Activated naive CD4-positive, alpha-beta T cell treated with anti-CD3 and anti-CD28 coated beads, Interleukin-2, amount 10 ng/mL, durations not matched to agents 7 days and 5 days (primary cell): ENCODE data around the gene IKZF2.

Source experiments
- CTCF ChIA-PET: fragments of 350-600 bp; sonication (Branson Sonifier 250); formaldehyde crosslinking; loops from one replicate; lab custom pipeline; 2021; ENCODE audit warnings: antibody characterized with exemption; lab: Charles Lee
- DNase-seq: peaks from one replicate; pipeline ENCODE4 v3.0.0-alpha.2; 2020
- H3K27ac Mint-ChIP-seq: one replicate; pipeline ENCODE4 v1.8.0; 2021; ENCODE audit warnings: mild to moderate bottlenecking, moderate library complexity, mixed read lengths
- H3K27me3 Mint-ChIP-seq: one replicate; pipeline ENCODE4 v1.8.0; 2021; ENCODE audit warnings: mild to moderate bottlenecking, mixed read lengths
- H3K36me3 Mint-ChIP-seq: one replicate; pipeline ENCODE4 v1.8.0; 2021; ENCODE audit warnings: mixed read lengths
- H3K4me1 Mint-ChIP-seq: one replicate; pipeline ENCODE4 v1.8.0; 2021; ENCODE audit warnings: mixed read lengths
- H3K4me3 Mint-ChIP-seq: one replicate; pipeline ENCODE4 v1.8.0; 2021; ENCODE audit warnings: mild to moderate bottlenecking, moderate library complexity, mixed read lengths
- H3K9me3 Mint-ChIP-seq: one replicate; pipeline ENCODE4 v1.8.0; 2021; ENCODE audit warnings: mixed read lengths

Gene IKZF2

DNA sequence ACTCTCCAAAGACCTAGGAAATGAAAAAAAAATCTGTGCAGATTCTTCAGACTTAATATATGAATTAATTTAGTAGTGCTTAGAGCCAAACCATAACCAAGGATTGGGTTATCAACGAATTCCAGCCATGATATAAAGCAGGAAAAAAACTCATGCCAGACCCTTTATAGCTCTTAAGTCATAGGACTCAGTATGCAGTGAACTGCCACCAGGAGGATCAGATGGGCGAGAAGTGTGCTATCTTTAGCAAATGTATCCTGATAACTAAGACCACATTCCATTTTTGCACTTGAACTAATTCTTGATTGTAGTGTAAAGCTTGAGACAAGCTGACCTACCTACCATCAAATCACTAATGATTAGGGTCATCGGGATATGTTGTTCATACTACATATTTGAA, 178.1 kb downstream of the IKZF2 start:
- Mint-ChIP-seq H3K27ac (no peak overlapping the region), H3K9me3 (no peaks in the 10 kb centered on the region), H3K4me3 (no peak overlapping the region), H3K36me3 (no peaks in the 10 kb centered on the region), H3K4me1 (no peaks in the 10 kb centered on the region), H3K27me3 (no peaks in the 10 kb centered on the region)
- CTCF ChIA-PET = no interaction called here
- no peak for DNase-seq

DNA sequence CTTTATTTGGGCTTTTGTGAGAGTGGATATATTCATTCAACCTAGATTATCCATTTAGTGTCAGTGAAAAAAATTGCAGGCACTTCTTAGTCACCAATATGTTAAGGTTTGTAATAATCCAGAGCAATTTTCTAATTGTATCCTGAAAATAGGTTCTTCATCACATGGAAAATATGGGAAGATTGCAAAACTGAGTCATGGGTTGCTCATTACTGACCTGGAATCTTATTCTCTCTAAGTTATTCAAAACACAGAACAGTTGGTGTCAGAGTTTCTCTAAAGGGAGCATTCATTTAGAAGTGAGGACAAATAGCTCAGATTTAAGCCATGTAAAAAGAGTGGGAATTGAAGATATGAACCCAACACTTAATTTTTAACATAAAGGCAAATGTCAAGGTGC, 181.3 kb downstream of the IKZF2 start:
- Mint-ChIP-seq H3K9me3 (no peaks in the 10 kb centered on the region), H3K36me3 (no peaks in the 10 kb centered on the region), H3K4me1 (no peaks in the 10 kb centered on the region), H3K27ac (no peak overlapping the region), H3K4me3 (no peak overlapping the region), H3K27me3 (no peaks in the 10 kb centered on the region)
- CTCF ChIA-PET = no interaction called here
- DNase-seq = no peak

DNA sequence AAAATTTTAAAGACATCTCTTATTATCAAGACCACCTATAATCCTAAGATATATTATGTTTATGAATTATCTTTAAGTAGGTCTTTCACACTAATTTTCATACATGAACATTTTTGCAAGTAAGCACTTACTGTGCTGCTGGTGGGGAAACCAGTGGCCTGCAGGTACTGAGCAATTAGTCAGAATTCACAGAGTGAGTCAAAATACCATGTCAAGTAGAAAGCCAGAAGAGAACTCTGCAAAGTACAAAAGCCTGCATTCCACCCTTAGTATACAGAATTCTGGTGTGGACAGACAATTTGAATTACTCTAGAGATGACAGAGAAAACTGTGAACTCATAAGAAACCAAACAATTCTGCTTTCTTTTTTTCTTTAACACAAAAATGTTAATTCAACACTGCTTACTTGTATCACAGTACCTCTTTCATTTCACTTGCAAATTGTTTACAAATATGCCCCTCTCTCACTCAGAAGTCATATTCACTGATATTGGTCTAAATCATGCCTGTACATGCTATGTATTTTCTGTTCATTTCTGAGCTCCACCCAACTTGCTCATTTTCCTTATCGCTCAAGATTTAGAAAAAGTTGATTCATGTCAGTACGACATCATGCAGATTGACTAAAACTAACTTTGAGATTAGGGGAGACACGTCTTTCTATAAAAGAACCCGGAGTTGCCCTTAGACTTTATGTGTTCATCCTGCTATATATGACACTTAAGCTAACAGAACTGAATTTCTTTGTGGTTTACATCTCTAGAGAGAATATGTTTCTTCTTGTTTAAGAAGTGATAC, 182.9 kb downstream of the IKZF2 start:
- no peak overlapping the region for H3K27ac Mint-ChIP-seq

DNA sequence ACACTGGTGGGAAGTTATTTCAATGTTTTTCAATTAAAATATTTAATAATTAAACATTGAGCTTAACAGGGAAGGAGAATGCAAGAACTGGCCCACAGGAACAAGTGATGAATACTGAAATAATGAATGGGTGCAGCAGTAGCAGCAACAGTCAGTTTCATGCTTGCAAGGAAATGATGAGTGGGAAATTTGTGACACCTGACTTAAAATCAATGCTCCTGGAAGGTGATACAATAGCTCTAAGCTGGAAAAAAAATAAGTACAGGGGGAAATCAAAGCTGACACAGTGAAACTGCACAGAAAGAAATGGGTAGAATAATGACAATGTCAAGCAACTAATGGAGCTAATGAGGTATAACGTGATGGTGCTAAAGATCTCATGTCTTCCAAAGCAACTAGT, 184.5 kb downstream of the IKZF2 start:
- no peak for DNase-seq
- Mint-ChIP-seq H3K4me1 (no peaks in the 10 kb centered on the region), H3K36me3 (no peaks in the 10 kb centered on the region), H3K9me3 (no peaks in the 10 kb centered on the region), H3K27me3 (no peaks in the 10 kb centered on the region), H3K27ac (no peak overlapping the region), H3K4me3 (no peak overlapping the region)
- CTCF ChIA-PET = no interaction called here

More for the DNA sequence above, 182.9 kb downstream of the IKZF2 start:
- H3K27me3 Mint-ChIP-seq = no peaks in the 10 kb centered on the region
- CTCF ChIA-PET = no interaction called here
- no peaks in the 10 kb centered on the region for H3K36me3 Mint-ChIP-seq
- H3K9me3 Mint-ChIP-seq = no peaks in the 10 kb centered on the region
- no peak overlapping the region for H3K4me3 Mint-ChIP-seq
- DNase-seq = no peak
- H3K4me1 Mint-ChIP-seq = no peaks in the 10 kb centered on the region

DNA sequence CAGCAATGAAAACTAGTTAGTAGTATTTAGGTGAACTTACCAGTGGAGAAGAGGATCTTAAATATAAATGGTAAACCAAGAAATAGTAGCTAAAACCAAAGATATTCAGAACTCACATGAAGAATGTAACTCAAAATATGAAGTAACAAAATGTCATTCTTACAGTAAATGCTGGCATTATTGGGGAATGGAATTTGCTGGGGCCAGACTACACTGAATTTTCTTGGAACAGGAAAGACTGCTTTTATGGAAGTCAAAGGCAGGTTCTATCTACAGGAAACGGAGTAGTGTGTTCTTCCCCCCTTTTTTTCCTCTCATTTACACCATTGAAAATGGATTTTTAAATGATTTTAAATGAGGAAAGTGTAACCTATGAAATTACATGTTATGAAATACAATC, 188.7 kb downstream of the IKZF2 start:
- Mint-ChIP-seq H3K4me3 (no peak overlapping the region), H3K9me3 (peaks cover 2% of the 10 kb centered on the region), H3K4me1 (peaks cover 8% of the 10 kb centered on the region), H3K27me3 (no peaks in the 10 kb centered on the region), H3K27ac (no peak overlapping the region), H3K36me3 (no peaks in the 10 kb centered on the region)
- DNase-seq = no peak
- CTCF ChIA-PET = no interaction called here

DNA sequence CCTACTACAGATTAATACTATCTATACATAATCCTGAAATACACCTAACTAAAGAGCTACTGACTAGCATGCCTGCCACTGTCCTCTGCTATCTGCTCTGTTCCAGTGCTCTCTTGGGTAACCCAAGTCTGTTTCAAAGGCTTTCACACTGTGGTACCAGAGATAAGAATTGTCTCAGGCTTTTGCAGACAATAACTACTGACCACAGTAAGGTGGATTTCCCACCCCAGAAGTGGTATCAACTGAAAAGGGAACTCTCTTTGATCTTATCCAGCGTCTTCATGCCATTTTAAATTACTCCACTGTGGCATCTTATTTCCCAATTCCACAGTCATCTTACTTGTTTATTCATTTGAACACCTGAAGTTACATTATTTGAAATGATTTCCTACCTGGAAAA, 190.2 kb downstream of the IKZF2 start:
- Mint-ChIP-seq H3K36me3 (no peaks in the 10 kb centered on the region), H3K27ac (no peak overlapping the region), H3K27me3 (no peaks in the 10 kb centered on the region), H3K9me3 (peaks cover 2% of the 10 kb centered on the region), H3K4me3 (no peak overlapping the region), H3K4me1 (peaks cover 14% of the 10 kb centered on the region)
- CTCF ChIA-PET = no interaction called here
- no peak for DNase-seq

DNA sequence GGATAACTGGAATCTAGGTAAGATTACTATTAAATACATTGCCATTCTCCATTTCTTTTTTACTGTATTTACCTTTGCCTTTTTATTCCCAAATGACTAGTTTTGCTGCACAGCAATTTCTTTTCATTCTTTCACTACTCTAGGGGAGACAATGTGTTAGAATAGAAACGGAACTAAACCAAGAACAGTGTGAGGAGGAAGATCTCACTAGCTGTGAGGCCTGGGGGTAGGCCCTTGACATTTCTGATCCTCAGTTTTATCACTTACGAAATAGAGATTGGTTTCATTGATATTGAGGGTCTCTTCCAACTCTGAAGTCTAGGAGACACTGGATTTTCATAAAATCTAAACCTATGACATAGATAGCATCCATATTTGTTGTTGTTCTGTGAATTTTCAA, 191.1 kb downstream of the IKZF2 start:
- Mint-ChIP-seq H3K4me1 (peaks cover 15% of the 10 kb centered on the region), H3K4me3 (no peak overlapping the region), H3K36me3 (no peaks in the 10 kb centered on the region), H3K27ac (no peak overlapping the region), H3K27me3 (no peaks in the 10 kb centered on the region), H3K9me3 (peaks cover 2% of the 10 kb centered on the region)
- CTCF ChIA-PET = no interaction called here
- DNase-seq = no peak

DNA sequence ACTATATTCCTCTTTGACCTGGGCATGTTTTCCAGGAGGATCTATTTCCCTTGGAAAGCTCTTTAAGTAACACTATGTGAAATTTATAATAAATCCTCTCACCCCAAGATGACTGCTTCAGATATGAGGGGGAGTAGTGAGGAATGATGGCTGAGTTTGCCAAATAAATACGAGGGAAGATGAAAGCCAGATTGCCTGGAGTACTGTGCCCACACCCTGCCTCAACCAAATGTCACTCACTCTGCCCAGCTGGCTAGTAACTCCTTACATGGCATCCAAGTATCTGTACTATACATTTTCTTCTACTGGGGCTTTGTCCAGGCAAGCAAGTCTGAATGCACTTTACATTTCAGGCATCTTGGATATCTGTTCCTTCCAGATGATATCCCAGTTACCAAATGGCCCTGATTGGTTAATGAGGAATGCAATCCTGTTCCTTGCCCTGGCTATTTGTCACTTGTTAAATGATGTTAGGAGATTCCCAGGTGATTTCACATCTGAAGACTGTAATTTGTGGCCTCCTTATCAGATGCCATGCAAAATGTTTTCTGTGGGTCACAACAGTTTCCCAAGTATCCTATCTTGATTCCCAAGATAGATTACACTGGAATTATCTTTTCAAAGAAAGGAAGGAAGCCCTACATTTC, 191.8 kb downstream of the IKZF2 start:
- Mint-ChIP-seq H3K4me3 (no peak overlapping the region), H3K27ac (no peak overlapping the region), H3K9me3 (peaks cover 2% of the 10 kb centered on the region), H3K4me1 (peaks cover 15% of the 10 kb centered on the region), H3K27me3 (no peaks in the 10 kb centered on the region), H3K36me3 (no peaks in the 10 kb centered on the region)
- no peak for DNase-seq
- CTCF ChIA-PET = no interaction called here

DNA sequence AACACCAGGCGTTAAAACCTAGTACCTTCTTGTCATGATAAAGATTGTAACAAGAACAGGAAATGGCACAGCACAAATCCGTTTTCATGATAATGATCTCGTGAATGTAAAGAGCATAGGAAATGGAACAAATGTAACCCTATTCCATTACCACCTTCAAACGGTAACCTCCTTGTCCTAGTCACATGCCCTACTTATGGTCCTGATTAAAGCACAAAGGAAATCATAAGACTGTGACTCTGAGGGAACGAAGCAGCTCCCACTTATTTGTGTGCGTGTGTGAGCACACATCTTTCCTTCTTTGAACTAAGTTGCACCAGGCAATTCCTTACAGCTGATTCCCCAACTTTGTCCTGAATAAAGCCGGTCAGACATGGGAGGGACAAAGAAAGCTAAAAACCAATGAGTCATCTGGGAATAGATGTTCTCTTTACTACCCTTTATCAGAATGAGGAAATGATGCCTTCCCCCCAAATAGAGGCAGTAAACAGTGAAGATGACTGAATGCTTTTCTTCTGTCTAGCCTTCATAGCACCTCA, 192.6 kb downstream of the IKZF2 start:
- H3K27ac Mint-ChIP-seq = no peak overlapping the region
- no peaks in the 10 kb centered on the region for H3K27me3 Mint-ChIP-seq
- no peaks in the 10 kb centered on the region for H3K36me3 Mint-ChIP-seq
- no peak overlapping the region for H3K4me3 Mint-ChIP-seq
- DNase-seq = no peak
- CTCF ChIA-PET = no interaction called here
- peaks cover 15% of the 10 kb centered on the region for H3K4me1 Mint-ChIP-seq
- peaks cover 2% of the 10 kb centered on the region for H3K9me3 Mint-ChIP-seq

DNA sequence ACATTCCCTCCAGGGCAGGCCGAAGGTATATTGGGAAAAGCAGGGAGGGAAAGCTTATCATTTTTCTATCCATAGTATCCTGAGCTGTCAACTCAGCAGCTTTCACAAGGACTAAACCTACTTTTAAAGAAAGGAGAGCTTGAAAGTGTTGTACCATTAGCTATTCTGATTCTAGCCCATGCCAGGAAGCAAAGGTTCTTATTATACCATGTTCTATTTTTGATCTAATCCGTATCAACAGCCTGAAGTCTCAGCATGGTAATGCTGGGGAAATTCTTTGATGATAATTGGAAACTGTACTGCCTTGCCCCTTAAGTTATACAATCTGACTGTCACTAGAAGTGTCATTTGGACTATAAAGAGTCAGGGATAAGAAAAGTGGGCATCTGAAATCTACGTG, 193.3 kb downstream of the IKZF2 start:
- Mint-ChIP-seq H3K27me3 (no peaks in the 10 kb centered on the region), H3K36me3 (no peaks in the 10 kb centered on the region), H3K9me3 (peaks cover 2% of the 10 kb centered on the region), H3K4me3 (no peak overlapping the region), H3K27ac (no peak overlapping the region), H3K4me1 (peaks cover 15% of the 10 kb centered on the region)
- DNase-seq = no peak
- CTCF ChIA-PET = no interaction called here

DNA sequence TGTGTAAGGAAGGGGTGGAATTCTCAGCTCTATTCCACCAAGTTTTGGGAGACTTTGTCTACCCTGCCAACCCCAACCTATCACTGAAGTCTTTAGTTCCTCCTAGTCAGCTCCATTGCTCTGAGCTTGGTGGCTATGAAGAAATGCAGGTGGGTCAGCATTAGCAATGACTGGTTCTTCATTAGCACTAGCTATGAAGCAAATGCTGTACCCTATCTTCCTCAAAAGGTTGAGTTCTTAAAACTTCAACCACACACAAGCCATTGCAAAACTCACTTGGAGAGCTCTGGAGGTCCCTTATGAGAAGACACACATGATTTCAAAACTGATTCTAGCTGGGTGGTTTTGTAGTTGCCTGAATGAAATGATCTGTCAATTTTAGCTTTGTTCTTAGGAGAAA, 193.8 kb downstream of the IKZF2 start:
- Mint-ChIP-seq H3K36me3 (no peaks in the 10 kb centered on the region), H3K4me3 (no peak overlapping the region), H3K27ac (no peak overlapping the region), H3K9me3 (peaks cover 2% of the 10 kb centered on the region), H3K27me3 (no peaks in the 10 kb centered on the region), H3K4me1 (peaks cover 15% of the 10 kb centered on the region)
- DNase-seq = no peak
- CTCF ChIA-PET = no interaction called here

DNA sequence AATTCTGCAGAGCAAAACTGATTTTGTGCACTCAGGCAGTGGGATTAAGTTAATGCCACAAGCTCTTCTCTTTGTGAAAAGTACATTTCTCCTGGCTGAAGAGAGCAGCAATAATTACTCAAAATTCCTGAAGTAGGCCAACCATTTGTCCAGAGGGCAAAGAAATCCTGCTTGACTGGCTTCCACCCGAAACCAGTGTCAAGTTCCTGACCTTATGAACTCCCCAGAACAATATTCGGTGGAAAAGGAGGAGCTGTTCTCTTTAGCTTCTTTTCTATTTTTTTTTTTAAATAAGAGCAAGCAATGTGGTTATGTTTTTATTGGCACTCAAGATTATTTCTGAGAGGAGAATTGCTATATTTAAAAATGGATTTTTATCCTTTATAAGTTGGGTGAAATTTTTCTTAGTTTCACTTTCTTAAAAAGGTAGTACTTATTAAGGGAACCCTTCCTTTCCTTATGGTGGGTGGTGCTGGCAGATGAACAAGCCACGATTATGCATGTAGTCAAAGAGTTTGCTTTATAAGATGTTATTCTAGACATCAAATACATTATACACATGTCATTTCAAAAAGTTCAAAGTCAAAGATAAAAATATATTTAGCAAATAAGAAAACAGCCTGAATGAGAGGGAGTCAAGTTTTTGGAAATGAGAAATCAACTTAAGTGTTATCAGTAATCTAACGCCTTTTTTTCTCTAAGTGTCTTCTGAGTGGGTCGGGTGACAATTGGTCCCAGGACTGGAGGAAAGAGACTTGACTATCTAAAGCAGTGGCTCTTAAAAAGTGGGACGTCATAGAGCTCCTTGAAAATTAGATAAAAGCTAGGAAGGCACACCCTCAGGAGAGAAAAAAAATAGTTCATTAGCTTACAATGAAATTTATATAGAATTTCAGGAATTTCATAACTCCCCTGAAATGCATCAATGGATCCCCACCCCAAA, 194.5 kb downstream of the IKZF2 start:
- H3K9me3 Mint-ChIP-seq = peaks cover 2% of the 10 kb centered on the region
- H3K36me3 Mint-ChIP-seq = no peaks in the 10 kb centered on the region
- CTCF ChIA-PET = interaction anchor here (0.9 kb wide), 1 partner anchor 41 kb away, joined by 3 read pairs; no protein-coding TSS in a partner anchor
- no peak for DNase-seq
- H3K27me3 Mint-ChIP-seq = no peaks in the 10 kb centered on the region
- H3K4me3 Mint-ChIP-seq = no peak overlapping the region
- no peak overlapping the region for H3K27ac Mint-ChIP-seq
- peaks cover 15% of the 10 kb centered on the region for H3K4me1 Mint-ChIP-seq

DNA sequence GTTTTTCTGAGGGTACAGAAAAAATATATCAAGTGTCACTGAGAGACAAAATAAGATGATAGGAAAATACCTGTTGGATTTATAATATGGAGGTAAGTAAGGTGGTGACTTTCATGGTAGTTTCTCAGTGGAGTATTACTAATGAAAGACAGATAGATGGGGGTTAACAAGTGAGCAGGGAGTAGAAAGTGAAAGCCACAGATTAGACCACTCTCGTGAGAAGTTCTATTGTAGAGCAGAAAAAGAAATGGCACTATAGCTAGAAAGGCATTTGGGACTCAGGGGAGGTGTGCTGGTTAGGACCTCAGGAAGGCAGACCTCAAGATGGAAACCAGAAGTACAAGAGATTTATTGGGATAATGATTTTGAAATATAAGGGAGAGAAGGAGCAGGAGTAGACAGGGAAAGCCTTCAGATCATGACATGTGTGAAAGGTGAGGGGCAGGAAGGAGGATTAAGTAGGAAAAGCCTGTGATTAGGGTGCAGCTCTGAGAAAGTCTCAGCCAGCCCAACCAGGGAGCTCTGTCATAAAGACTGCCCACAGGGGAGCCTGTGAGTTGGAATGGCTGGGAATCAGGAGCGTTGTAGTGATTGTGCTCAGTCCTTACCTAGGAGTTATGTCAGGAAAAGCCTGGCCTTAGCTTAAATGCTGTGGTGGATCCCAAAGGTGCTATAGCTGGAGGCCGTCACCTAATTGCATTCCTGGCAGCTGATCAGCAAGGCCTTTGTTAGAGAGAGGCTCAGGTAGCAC, 198.1 kb downstream of the IKZF2 start:
- H3K4me3 Mint-ChIP-seq = no peak overlapping the region
- H3K27ac Mint-ChIP-seq = no peak overlapping the region
- H3K4me1 Mint-ChIP-seq = peaks cover 9% of the 10 kb centered on the region
- no peaks in the 10 kb centered on the region for H3K36me3 Mint-ChIP-seq
- CTCF ChIA-PET = no interaction called here
- no peaks in the 10 kb centered on the region for H3K27me3 Mint-ChIP-seq
- peaks cover 1% of the 10 kb centered on the region for H3K9me3 Mint-ChIP-seq
- DNase-seq = no peak

DNA sequence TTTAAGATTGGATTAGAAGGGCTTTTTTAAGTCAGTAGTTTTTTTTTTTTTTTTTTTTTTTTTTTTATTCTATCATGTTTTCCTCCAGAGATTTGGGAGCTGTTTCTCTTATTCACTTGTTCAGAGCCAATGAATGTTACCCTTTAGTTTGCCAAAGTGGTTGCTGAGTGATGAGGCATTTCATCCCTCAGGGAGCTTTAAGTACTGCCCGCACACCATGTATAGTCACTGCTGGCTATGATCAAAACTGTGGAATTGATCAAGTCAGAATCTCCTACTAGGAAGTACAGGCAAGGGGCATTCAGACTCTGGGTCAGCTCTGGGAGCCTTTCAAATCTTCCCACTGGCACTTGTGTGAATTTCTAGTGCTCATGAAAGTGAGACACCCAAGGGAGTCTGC, 201.6 kb downstream of the IKZF2 start:
- Mint-ChIP-seq H3K4me1 (no peaks in the 10 kb centered on the region), H3K27ac (no peak overlapping the region), H3K4me3 (no peak overlapping the region), H3K36me3 (no peaks in the 10 kb centered on the region), H3K9me3 (no peaks in the 10 kb centered on the region), H3K27me3 (no peaks in the 10 kb centered on the region)
- CTCF ChIA-PET = no interaction called here
- DNase-seq = no peak
